SK-N-SH (cell line): Measurements from ENCODE around the gene NOTCH2.

ENCODE experiments used
- EP300 ChIP-seq, 2 experiments: IDR thresholded peaks; 2 replicates each; pipeline versions ENCODE4 v1.4.0 to v1.6.1; 2012; ENCODE audit warnings: borderline replicate concordance in 1 of 2, low read depth in 1 of 2, low read length in 1 of 2
- GATA2 ChIP-seq: sonication (generic); formaldehyde crosslinking; IDR thresholded peaks from 2 replicates; pipeline ENCODE4 v1.5.0; 2020; ENCODE audit warnings: mild to moderate bottlenecking, missing genetic modification reagents
- NRF1 ChIP-seq: IDR thresholded peaks from 2 replicates; pipeline ENCODE4 v1.6.1; 2012; ENCODE audit warnings: low read depth, mild to moderate bottlenecking, low read length
- POLR2AphosphoS5 ChIP-seq: IDR thresholded peaks from 2 replicates; pipeline ENCODE4 v1.6.1; 2012; ENCODE audit warnings: low read depth, low read length
- SMC3 ChIP-seq: IDR thresholded peaks from 2 replicates; pipeline ENCODE4 v1.6.1; 2012; ENCODE audit warnings: low read depth, low read length, improper control_type of control experiment
- TAF1 ChIP-seq: IDR thresholded peaks from 2 replicates; pipeline ENCODE4 v1.6.1; 2012; ENCODE audit warnings: low read depth, mild to moderate bottlenecking, low read length, moderate library complexity, borderline replicate concordance
- TEAD4 ChIP-seq: IDR thresholded peaks from 2 replicates; pipeline ENCODE4 v1.4.0; 2012; ENCODE audit warnings: mild to moderate bottlenecking, borderline replicate concordance; ENCODE audit not compliant: insufficient read depth
- TF ChIP-seq, protein P1 (sequence below): fragments of 200-600 bp; sonication (generic); IDR thresholded peaks from 2 replicates; pipeline ENCODE4 v1.6.1; 2017; ENCODE audit warnings: antibody characterized with exemption, mild to moderate bottlenecking, moderate library complexity
- TF ChIP-seq, protein P2 (sequence below): fragments of 150-350 bp; IDR thresholded peaks from 2 replicates; pipeline ENCODE4 v1.6.1; 2016; ENCODE audit warnings: mild to moderate bottlenecking, low read depth, low read length

DNA sequence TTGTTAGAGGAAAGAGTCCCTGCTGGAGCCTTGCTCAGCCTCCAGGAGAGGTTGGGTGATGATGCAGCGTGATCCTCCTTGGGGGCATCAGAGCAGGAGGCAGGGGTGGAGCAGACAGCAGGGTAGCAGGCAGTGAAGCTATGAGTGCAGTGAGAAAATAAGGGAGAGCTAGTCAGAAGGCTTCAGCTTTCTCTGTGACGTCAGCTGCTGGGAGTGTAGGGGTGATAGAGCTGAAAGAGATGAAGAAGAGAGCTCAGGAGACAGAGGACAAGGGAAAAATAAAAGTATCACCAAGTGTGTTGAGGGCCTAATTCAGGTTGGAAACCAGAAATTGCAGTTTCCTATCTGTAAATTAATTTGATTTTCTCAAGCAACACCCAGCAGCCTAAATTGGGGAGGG lies 170.9 kb downstream of the NOTCH2 start:
- no peak for TF ChIP-seq POLR2AphosphoS5
- TF ChIP-seq EP300 (IDR thresholded peaks at IDR 0.05; ENCODE audit: borderline replicate concordance in 1 of 2, low read depth in 1 of 2, low read length in 1 of 2) = no peak
- TF ChIP-seq, protein P1, sequence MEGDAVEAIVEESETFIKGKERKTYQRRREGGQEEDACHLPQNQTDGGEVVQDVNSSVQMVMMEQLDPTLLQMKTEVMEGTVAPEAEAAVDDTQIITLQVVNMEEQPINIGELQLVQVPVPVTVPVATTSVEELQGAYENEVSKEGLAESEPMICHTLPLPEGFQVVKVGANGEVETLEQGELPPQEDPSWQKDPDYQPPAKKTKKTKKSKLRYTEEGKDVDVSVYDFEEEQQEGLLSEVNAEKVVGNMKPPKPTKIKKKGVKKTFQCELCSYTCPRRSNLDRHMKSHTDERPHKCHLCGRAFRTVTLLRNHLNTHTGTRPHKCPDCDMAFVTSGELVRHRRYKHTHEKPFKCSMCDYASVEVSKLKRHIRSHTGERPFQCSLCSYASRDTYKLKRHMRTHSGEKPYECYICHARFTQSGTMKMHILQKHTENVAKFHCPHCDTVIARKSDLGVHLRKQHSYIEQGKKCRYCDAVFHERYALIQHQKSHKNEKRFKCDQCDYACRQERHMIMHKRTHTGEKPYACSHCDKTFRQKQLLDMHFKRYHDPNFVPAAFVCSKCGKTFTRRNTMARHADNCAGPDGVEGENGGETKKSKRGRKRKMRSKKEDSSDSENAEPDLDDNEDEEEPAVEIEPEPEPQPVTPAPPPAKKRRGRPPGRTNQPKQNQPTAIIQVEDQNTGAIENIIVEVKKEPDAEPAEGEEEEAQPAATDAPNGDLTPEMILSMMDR = no peak
- TF ChIP-seq GATA2 = no peak
- no peak for TF ChIP-seq TAF1
- no peak for TF ChIP-seq SMC3
- TF ChIP-seq, protein P2, sequence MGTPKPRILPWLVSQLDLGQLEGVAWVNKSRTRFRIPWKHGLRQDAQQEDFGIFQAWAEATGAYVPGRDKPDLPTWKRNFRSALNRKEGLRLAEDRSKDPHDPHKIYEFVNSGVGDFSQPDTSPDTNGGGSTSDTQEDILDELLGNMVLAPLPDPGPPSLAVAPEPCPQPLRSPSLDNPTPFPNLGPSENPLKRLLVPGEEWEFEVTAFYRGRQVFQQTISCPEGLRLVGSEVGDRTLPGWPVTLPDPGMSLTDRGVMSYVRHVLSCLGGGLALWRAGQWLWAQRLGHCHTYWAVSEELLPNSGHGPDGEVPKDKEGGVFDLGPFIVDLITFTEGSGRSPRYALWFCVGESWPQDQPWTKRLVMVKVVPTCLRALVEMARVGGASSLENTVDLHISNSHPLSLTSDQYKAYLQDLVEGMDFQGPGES = no peak
- TF ChIP-seq TEAD4 = no peak
- TF ChIP-seq NRF1 = no peak
